ENCODE measurements around the gene CTIF.
"Not testable (repeated sequence)": the region's sequence is repeated elsewhere in the genome, so short reads cannot be mapped to it uniquely, and the experiment has no call there.

Gene CTIF

GRCh38 chr18:48861181-48861708 lies 322.4 kb downstream of the CTIF start:
- DNase-seq, result no peak

GRCh38 chr18:48862132-48862531 lies 323.3 kb downstream of the CTIF start:
- no peak for DNase-seq

- DNase-seq, result no peak
Observed at GRCh38 chr18:48862678-48863270, 323.9 kb downstream of the CTIF start.

DNA sequence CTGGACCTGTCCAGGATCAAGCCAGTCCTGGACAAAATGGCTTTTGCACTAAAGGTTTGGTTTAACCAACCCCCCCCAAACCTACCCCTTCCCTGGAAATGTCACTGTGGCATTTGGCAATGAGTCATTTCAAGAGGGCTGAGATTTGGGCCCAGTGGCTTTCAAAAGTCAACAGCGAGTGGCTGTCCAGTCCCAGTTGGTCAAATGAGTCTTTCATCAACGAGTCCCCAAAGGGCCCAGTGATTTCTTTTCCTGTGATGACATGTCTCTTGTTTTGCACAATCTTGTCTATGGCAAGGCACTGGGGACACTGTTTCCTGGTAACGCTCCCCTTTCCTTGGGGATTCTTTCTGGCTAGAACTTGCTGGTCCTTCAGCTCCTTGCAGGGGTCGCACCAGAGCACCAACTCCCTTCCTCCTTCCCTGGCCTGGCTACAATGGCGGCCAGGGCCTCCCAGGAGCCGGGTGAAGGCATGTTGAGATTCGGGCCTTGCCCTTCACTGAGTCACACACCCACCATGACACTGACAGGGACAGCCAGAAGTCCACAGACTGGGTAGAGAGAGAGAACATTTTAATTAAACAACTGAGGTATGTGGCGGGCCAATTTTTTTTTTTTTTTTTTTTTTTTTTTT lies 324.7 kb downstream of the CTIF start:
- no peak for DNase-seq

DNA sequence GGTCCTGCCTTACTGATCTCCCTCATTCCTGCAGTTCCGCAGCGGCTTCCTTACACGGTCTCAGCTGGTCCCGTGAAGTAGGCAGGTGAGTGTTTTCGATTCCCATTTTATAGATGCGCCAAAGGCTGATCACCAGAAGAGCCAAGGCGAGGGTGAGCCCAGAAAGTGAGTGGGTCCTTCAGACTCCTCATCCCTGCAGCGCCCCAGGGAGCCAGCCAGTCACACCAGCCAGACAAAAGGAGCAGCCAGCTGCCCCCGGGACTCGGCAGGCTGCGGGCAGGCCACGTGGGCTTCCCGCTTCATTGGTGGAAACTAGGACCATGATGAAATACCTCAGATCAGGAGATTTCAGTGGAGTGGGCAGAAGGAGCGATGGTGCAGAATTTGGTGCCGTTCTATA lies 326.0 kb downstream of the CTIF start:
- DNase-seq, result no peak

DNA sequence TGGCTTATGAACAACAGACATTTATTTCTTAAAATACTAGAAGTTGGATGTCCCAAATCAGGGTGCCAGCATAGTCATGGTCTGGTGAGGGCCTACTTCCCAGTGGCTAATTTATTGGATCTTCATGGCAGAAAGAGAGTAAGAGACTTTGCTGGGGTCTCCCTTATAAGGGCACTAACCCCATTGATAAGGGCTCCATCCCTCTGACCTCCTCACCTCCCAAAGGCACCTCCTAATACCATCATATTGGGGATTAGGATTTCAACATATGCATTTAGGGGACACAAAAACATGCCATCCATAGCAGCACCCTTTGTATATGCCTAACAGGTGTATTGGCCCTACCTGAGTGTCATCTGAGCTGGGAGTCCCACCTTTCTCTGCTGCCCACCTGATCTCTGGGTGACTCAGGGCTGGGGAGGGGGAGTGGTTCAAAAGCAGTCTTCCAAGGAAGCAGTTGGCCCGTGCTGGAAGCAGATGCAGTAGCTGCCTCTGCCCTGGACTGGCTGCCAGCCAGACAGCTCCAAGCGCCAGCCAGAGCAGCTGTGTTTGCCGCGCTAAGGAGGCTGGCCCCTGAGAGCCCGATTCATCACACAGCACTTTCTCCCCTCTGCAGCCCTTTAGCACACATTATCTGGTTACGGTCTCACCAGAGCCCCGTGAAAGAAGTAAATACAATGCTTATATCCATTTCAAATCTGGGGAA lies 327.4 kb downstream of the CTIF start:
- DNase-seq, result no peak

- DNase-seq, result no peak
Observed at GRCh38 chr18:48866856-48867255, 328.0 kb downstream of the CTIF start.

GRCh38 chr18:48867978-48868377 lies 329.1 kb downstream of the CTIF start:
- DNase-seq, result no peak

GRCh38 chr18:48868468-48869466 lies 329.9 kb downstream of the CTIF start:
- DNase-seq, result no peak

- DNase-seq, result no peak
Observed at GRCh38 chr18:48869591-48869990, 330.8 kb downstream of the CTIF start.

DNA sequence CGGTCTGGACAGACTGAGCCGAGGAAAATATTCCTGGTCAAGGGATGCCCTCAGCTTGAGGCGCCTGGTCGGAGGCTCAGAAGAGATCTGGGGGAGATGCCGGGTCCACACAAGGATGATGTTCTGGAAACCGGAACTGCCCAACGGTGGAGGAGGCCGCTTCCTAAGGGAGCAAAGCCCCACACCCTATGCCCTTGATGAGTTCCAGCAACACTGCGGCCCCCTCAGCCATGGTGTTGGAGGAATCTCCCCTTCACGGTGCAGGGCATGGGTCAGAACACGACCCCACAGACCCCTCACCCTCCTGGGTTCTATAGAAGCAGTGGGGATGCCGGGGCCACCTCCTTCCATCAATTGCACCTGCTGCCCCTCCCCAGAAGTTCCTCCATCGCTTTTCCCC lies 332.1 kb downstream of the CTIF start:
- not testable (repeated sequence) for DNase-seq

DNA sequence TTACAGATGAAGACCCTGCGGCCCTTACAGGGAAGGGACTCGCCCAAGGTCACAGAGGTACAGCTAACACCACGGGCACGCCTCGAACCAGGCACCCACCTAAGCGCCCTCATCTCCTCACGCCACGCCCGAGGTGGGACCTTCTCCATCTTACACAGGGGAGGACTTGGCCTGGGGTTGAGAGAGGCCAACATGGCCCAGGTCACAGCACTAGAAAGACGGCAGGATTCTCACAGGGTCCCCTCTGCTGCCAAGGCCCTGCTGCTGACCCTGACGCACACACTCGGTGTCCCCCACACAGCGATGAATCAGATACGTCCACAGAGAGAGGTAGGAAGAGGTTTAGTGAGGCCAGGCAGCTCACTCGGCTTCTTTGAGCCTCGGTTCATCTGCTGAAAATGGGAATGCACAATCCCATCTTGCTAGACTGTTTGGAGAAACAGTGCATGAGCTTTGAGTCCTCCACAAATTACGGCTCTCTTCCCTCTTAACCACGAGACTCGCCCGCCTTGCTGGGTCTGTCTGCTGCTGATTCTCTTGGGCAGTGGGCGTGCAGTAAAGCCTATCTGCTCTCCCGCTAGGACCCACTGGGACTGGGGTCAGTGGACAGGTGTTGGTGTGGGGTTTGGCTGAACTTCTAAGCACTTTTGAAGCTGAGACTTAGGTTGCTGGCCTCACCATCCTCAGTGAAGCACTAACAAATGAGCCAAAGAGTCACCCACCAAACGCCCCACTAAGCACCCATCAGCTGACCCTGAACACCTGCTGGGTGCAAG lies 332.7 kb downstream of the CTIF start:
- no peak for DNase-seq

DNA sequence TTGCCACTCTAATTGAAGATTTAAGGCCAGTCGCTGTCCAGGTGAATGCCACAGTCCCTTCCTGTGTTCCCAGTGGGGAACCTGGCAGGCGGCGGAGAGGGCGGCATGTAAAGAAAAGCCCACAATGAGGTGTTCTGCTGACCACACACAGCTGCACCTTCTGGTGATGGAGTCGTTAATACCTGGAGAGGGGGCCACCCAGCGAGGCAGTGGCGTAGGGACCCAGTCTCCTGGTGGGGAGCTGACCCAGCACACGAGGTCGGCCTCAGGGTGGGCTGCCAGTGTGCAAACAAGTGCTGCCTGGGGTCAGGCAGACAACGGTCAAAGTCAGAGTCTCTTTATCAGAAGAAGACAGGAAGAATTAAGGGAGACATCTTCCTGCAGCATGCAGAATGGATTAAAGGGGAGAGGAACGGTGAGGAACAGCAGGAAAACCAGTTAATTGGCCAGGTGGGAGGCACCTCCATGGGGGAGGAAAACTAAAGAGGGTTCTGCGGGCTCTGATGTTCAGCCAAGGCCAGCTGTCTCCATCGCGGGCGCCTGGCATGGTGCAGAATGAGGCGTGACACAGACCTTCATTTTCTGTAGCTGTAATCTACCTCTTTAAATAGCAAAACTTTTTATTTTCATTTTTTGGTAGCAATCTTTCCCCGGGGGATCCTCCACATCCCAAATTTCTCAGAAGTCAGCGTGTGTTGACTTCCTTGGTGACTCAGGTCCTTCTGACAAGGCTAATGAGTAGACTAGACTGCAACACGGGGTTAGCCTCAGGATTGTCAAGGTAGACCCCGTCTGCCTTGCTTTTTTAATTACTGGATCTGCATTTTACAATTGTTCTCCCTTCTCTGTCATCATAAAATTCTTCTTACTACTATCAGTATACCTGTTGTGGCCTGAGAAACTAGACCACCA lies 333.7 kb downstream of the CTIF start:
- DNase-seq, result no peak

GRCh38 chr18:48874233-48874632 lies 335.4 kb downstream of the CTIF start:
- DNase-seq, result no peak

DNA sequence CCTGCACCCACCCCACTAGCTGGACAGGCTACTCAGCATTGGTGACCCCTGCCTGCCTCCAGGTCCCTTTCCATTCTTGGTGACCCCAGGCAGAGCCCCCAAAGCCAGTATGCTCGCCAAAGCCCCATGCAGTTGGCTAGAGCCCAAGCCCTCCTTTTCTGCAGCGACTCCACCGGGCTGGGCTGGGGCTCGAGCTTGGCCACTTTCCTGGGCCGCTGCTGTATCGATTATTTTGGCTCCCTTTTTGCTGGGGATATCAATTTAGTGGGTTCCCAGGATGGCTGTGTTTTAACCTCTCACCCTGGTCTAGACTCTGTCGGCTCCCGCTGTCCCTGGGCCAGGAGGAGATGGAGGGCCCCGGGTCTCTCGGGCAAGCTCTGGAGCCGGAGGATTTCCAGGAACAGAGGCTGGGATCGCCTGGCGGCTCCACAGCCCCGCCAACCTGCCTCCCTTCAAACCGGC lies 335.9 kb downstream of the CTIF start:
- no peak for DNase-seq

GRCh38 chr18:48875314-48875941 lies 336.6 kb downstream of the CTIF start:
- no peak for DNase-seq

- no peak for DNase-seq
Observed at GRCh38 chr18:48875942-48876511, 337.2 kb downstream of the CTIF start.

- no peak for DNase-seq
Observed at GRCh38 chr18:48876590-48876989, 337.8 kb downstream of the CTIF start.

DNA sequence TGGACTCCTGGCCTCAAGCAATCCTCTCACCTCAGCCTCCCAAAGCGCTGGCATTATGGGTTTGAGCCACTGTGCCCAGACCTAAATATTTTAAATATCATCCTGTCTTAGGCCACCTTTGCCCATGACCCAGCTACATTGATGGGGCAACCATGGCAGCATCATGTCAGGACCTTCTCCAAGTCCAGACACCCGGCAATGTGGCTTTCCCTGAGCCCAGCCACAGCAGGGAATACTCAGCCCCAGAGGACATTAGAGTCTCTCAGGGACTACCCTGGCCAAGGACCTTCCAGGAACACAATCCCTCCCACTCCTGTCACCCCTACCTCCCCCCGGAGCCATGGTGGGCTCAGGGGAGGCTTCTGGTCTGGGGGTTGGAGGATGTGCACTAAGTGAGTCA lies 339.1 kb downstream of the CTIF start:
- DNase-seq, result no peak

- no peak for DNase-seq
Observed at GRCh38 chr18:48878471-48878870, 339.6 kb downstream of the CTIF start.

Measured in NCI-H1048 (cell line).